GM18517 (cell line): ENCODE results near the gene HIPK2.
"Not testable (repeated sequence)": the region's sequence is repeated elsewhere in the genome, so short reads cannot be mapped to it uniquely, and the experiment has no call there.

Experiments
- ATAC-seq: cut with Tn5 transposase; IDR thresholded peaks from one replicate; pipeline ENCODE4 v1.9.1; 2021; ENCODE audit warnings: mild to moderate bottlenecking, moderate library complexity; ENCODE audit not compliant: unreplicated experiment

The HIPK2 gene

GRCh38 chr7:139679731-139680594 lies 97.8 kb downstream of the HIPK2 start:
- ATAC-seq = no peak

- no peak for ATAC-seq
Measured at GRCh38 chr7:139676390-139676789, 101.4 kb downstream of the HIPK2 start.

GRCh38 chr7:139675127-139676125 lies 102.4 kb downstream of the HIPK2 start:
- no peak for ATAC-seq

- ATAC-seq = no peak
Measured at GRCh38 chr7:139674752-139675126, 103.1 kb downstream of the HIPK2 start.

GRCh38 chr7:139674341-139674740 lies 103.5 kb downstream of the HIPK2 start:
- ATAC-seq = no peak

- no peak for ATAC-seq
Measured at GRCh38 chr7:139673762-139674161, 104.0 kb downstream of the HIPK2 start.

- peak; percentile 87 for ATAC-seq
Measured at GRCh38 chr7:139673230-139673629, 104.6 kb downstream of the HIPK2 start.

- ATAC-seq = no peak
Measured at GRCh38 chr7:139671967-139672366, 105.8 kb downstream of the HIPK2 start.

GRCh38 chr7:139670662-139671061 lies 107.1 kb downstream of the HIPK2 start:
- not testable (repeated sequence) for ATAC-seq

- no peak for ATAC-seq
Measured at GRCh38 chr7:139669106-139670061, 108.4 kb downstream of the HIPK2 start.

- ATAC-seq = no peak
Measured at GRCh38 chr7:139667377-139667776, 110.4 kb downstream of the HIPK2 start.

- ATAC-seq = no peak
Measured at GRCh38 chr7:139666501-139666900, 111.3 kb downstream of the HIPK2 start.

GRCh38 chr7:139664434-139664833 lies 113.4 kb downstream of the HIPK2 start:
- ATAC-seq = no peak

GRCh38 chr7:139663608-139664177 lies 114.1 kb downstream of the HIPK2 start:
- ATAC-seq = no peak

GRCh38 chr7:139661903-139662302 lies 115.9 kb downstream of the HIPK2 start:
- ATAC-seq = no peak

GRCh38 chr7:139661043-139661440 lies 116.8 kb downstream of the HIPK2 start:
- no peak for ATAC-seq

- ATAC-seq = no peak
Measured at GRCh38 chr7:139660317-139661042, 117.3 kb downstream of the HIPK2 start.

GRCh38 chr7:139659922-139660316 lies 117.9 kb downstream of the HIPK2 start:
- no peak for ATAC-seq

GRCh38 chr7:139658908-139659675 lies 118.7 kb downstream of the HIPK2 start:
- no peak for ATAC-seq
